NT2/D1 (cell line): Measurements from ENCODE around the gene TTC9C.
"Not testable (repeated sequence)": the region's sequence is repeated elsewhere in the genome, so short reads cannot be mapped to it uniquely, and the experiment has no call there.

Source experiments
- SUZ12 ChIP-seq: IDR thresholded peaks from 2 replicates; pipeline ENCODE4 v1.6.1; 2011; ENCODE audit not compliant: insufficient read length, insufficient read depth; ENCODE audit errors: extremely low read depth
- YY1 ChIP-seq: IDR thresholded peaks from 2 replicates; pipeline ENCODE4 v1.6.1; 2011; ENCODE audit not compliant: insufficient read length, insufficient read depth
- ZNF274 ChIP-seq: IDR thresholded peaks from 2 replicates; pipeline ENCODE4 v1.6.1; 2011; ENCODE audit warnings: mild to moderate bottlenecking, low read depth, low read length

DNA sequence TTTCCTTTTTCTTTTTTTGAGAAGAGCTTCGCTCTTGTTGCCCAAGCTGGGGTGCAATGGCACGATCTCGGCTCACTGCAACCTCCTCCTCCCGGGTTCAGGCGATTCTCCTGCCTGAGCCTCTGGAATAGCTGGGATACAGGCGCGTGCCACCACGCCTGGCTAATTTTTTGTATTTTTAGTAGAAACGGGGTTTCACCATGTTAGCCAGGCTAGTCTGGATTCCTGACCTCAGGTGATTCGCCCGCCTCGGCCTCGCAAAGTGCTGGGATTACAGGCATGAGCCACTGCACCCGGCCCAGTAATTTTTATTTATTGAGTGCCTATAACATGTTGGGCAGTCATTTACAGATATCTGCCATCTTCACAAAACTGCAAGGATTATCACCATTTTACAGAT is 1.8 kb downstream of the TTC9C start:
- TF ChIP-seq YY1, SUZ12, ZNF274: not testable (repeated sequence)
